ENCODE data around the gene SPI1. TPM values are rescaled to one million over a fixed set of nuclear protein-coding genes. Genes with fewer than 3 reads are reported as not detected.
A peak's percentile ranks its signal among the peaks of the same experiment; 100 is the strongest.

The SPI1 gene
- total RNA-seq, 1 experiment from 2014 or later: 0.31 TPM

DNA sequence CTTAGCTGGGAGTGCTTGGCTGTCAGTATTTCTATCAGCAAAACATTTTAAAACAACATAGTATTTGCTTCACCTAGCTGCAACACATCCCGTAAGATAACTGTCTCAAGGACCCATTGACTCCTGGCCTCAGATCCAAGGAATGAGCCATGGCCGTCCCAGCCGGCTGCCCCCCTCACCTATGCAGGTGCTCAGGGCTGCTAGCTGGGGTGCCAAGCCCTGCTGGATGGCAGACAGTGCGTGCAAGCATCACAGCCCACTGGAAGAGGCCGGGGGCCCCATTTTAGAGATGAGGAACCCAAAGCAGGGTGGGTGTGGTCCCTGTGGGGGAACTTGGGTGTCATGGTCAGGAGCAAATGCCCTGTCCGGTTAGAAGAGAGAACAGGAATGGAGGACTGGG, 39.4 kb upstream of the SPI1 start:
- Histone ChIP-seq H3K9me3 (ENCODE audit: control insufficient read depth, insufficient read depth, low read depth, low read length) (no peaks in the 10 kb centered on the region), H3K27me3 (ENCODE audit: control insufficient read depth, insufficient read depth, low read length) (no peaks in the 10 kb centered on the region), H3K36me3 (ENCODE audit: control insufficient read depth, insufficient read depth, low read length) (peaks cover 4% of the 10 kb centered on the region; the same call in 1 of the 2 replicates), H3K4me1 (ENCODE audit: control insufficient read depth, insufficient read depth, low read length) (peaks cover 26% of the 10 kb centered on the region), H3K4me3 (ENCODE audit: low read depth in 2 of 2, low read length in 2 of 2) (no peak overlapping the region), H3K27ac (ENCODE audit: low read length) (no peak overlapping the region)
- in situ Hi-C loops (cut with HindIII; ENCODE audit: low pct_unique_long_range_greater_than_20kb, low sequenced_read_pairs) (no loop called here), intact Hi-C loops (cut with micrococcal nuclease; ENCODE audit: unreplicated experiment) (no loop called here)
- TF ChIP-seq, protein P1, sequence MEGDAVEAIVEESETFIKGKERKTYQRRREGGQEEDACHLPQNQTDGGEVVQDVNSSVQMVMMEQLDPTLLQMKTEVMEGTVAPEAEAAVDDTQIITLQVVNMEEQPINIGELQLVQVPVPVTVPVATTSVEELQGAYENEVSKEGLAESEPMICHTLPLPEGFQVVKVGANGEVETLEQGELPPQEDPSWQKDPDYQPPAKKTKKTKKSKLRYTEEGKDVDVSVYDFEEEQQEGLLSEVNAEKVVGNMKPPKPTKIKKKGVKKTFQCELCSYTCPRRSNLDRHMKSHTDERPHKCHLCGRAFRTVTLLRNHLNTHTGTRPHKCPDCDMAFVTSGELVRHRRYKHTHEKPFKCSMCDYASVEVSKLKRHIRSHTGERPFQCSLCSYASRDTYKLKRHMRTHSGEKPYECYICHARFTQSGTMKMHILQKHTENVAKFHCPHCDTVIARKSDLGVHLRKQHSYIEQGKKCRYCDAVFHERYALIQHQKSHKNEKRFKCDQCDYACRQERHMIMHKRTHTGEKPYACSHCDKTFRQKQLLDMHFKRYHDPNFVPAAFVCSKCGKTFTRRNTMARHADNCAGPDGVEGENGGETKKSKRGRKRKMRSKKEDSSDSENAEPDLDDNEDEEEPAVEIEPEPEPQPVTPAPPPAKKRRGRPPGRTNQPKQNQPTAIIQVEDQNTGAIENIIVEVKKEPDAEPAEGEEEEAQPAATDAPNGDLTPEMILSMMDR (IDR thresholded peaks at IDR 0.05): no peak
- TF ChIP-seq SIN3A (IDR thresholded peaks at IDR 0.05; ENCODE audit: borderline replicate concordance, insufficient read depth, low read depth, low read length): no peak
- TF ChIP-seq, protein P2, sequence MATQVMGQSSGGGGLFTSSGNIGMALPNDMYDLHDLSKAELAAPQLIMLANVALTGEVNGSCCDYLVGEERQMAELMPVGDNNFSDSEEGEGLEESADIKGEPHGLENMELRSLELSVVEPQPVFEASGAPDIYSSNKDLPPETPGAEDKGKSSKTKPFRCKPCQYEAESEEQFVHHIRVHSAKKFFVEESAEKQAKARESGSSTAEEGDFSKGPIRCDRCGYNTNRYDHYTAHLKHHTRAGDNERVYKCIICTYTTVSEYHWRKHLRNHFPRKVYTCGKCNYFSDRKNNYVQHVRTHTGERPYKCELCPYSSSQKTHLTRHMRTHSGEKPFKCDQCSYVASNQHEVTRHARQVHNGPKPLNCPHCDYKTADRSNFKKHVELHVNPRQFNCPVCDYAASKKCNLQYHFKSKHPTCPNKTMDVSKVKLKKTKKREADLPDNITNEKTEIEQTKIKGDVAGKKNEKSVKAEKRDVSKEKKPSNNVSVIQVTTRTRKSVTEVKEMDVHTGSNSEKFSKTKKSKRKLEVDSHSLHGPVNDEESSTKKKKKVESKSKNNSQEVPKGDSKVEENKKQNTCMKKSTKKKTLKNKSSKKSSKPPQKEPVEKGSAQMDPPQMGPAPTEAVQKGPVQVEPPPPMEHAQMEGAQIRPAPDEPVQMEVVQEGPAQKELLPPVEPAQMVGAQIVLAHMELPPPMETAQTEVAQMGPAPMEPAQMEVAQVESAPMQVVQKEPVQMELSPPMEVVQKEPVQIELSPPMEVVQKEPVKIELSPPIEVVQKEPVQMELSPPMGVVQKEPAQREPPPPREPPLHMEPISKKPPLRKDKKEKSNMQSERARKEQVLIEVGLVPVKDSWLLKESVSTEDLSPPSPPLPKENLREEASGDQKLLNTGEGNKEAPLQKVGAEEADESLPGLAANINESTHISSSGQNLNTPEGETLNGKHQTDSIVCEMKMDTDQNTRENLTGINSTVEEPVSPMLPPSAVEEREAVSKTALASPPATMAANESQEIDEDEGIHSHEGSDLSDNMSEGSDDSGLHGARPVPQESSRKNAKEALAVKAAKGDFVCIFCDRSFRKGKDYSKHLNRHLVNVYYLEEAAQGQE (IDR thresholded peaks at IDR 0.05; ENCODE audit: insufficient read depth in 1 of 2, low read depth in 2 of 2, low read length in 1 of 2): no peak
- no TSS peak for BruUV-seq (replicated peaks)
- CTCF ChIA-PET: no interaction called here
- POLR2A ChIA-PET: no interaction called here
- DNase-seq (ENCODE audit: low read depth, low spot score) (no peak), ATAC-seq (no peak)

DNA sequence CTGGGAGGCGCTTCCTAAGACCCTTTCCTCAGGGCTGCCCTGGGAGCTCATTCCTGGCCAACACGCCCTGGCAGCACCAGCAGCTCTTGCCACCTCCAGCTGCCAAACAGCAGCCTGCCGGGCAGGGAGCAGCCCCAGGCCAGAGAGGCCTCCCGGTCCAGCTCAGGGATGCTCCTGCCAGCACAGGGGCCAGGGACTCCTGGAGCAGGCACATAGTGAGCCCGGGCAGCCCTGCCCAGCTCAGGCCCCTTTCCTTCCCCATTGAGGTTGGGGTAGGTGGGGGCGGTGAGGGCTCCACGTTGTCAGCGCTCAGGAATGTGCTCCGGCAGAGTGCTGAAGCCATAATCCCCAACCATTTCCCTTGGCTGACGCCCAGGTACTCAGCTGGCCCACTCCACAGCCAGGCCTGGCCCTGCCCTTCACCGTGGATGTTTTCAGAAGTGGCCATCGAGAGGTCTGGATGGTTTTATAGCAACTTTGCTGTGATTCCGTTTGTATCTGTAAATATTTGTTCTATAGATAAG, 37.7 kb upstream of the SPI1 start:
- Histone ChIP-seq H3K4me3 (ENCODE audit: low read depth in 2 of 2, low read length in 2 of 2) (no peak overlapping the region), H3K36me3 (ENCODE audit: control insufficient read depth, insufficient read depth, low read length) (no peaks in the 10 kb centered on the region), H3K4me1 (ENCODE audit: control insufficient read depth, insufficient read depth, low read length) (peaks cover 26% of the 10 kb centered on the region), H3K9me3 (ENCODE audit: control insufficient read depth, insufficient read depth, low read depth, low read length) (no peaks in the 10 kb centered on the region), H3K27ac (ENCODE audit: low read length) (peak overlapping the region; percentile 53), H3K27me3 (ENCODE audit: control insufficient read depth, insufficient read depth, low read length) (no peaks in the 10 kb centered on the region)
- DNase-seq (ENCODE audit: low read depth, low spot score): peak; percentile 18
- in situ Hi-C loops (cut with HindIII; ENCODE audit: low pct_unique_long_range_greater_than_20kb, low sequenced_read_pairs): no loop called here
- peak; percentile 75 for ATAC-seq
- TF ChIP-seq, protein P1 (IDR thresholded peaks at IDR 0.05): no peak
- TF ChIP-seq POLR2AphosphoS5 (IDR thresholded peaks at IDR 0.05; ENCODE audit: low read depth, low read length) (peak; percentile 87), SIN3A (IDR thresholded peaks at IDR 0.05; ENCODE audit: borderline replicate concordance, insufficient read depth, low read depth, low read length) (0 out of 2 replicates have a peak, but pooled peaks have one; percentile 31)
- intact Hi-C loops (cut with micrococcal nuclease; ENCODE audit: unreplicated experiment): no loop called here
- ChIA-PET POLR2A (no interaction called here), CTCF (no interaction called here)
- BruUV-seq (replicated peaks): no TSS peak
